HuH-7.5 (cell line): ENCODE data around the gene PRPF8.
"Not testable (repeated sequence)": the region's sequence is repeated elsewhere in the genome, so short reads cannot be mapped to it uniquely, and the experiment has no call there.

Experiments
- DNase-seq: peaks from one replicate; pipeline ENCODE4 v3.0.0; 2011; ENCODE audit warnings: low spot score

PRPF8 gene

GRCh38 chr17:1716076-1716911 is 31.6 kb upstream of the PRPF8 start:
- DNase-seq: peak; percentile 95

- no peak for DNase-seq
These were observed 31.1 kb upstream of the PRPF8 start for GRCh38 chr17:1715803-1716075.

GRCh38 chr17:1714980-1715802 is 30.5 kb upstream of the PRPF8 start:
- peak; percentile 62 for DNase-seq

GRCh38 chr17:1714427-1714979 is 29.8 kb upstream of the PRPF8 start:
- peak; percentile 84 for DNase-seq

GRCh38 chr17:1713878-1714426 is 29.3 kb upstream of the PRPF8 start:
- peak; percentile 57 for DNase-seq

GRCh38 chr17:1713160-1713877 is 28.7 kb upstream of the PRPF8 start:
- no peak for DNase-seq

- no peak for DNase-seq
These were observed 27.6 kb upstream of the PRPF8 start for GRCh38 chr17:1712271-1712670.

- no peak for DNase-seq
These were observed 27.1 kb upstream of the PRPF8 start for GRCh38 chr17:1711804-1712203.

- DNase-seq: no peak
These were observed 26.3 kb upstream of the PRPF8 start for GRCh38 chr17:1710807-1711553.

- peak; percentile 75 for DNase-seq
These were observed 25.5 kb upstream of the PRPF8 start, which contains the start of gene TLCD2 for GRCh38 chr17:1709971-1710806. TSS of gene TLCD2 (minus strand) at chr17:1710377. CDS start at chr17:1710242, 135 bp downstream.

GRCh38 chr17:1709403-1709951 is 24.8 kb upstream of the PRPF8 start:
- DNase-seq: no peak

GRCh38 chr17:1708791-1709346 is 24.2 kb upstream of the PRPF8 start:
- not testable (repeated sequence) for DNase-seq

GRCh38 chr17:1707107-1707506 is 22.4 kb upstream of the PRPF8 start:
- DNase-seq: no peak

GRCh38 chr17:1705004-1705403 is 20.3 kb upstream of the PRPF8 start:
- DNase-seq: no peak

GRCh38 chr17:1703063-1703462 is 18.4 kb upstream of the PRPF8 start:
- DNase-seq: no peak

- not testable (repeated sequence) for DNase-seq
These were observed 15.2 kb upstream of the PRPF8 start for GRCh38 chr17:1699891-1700290.

GRCh38 chr17:1697681-1698080 is 13.0 kb upstream of the PRPF8 start:
- DNase-seq: no peak

- no peak for DNase-seq
These were observed 10.7 kb upstream of the PRPF8 start for GRCh38 chr17:1695365-1695764.

GRCh38 chr17:1693339-1693738 is 8.7 kb upstream of the PRPF8 start:
- DNase-seq: no peak
